ENCODE results near the gene BMAL2.

DNA sequence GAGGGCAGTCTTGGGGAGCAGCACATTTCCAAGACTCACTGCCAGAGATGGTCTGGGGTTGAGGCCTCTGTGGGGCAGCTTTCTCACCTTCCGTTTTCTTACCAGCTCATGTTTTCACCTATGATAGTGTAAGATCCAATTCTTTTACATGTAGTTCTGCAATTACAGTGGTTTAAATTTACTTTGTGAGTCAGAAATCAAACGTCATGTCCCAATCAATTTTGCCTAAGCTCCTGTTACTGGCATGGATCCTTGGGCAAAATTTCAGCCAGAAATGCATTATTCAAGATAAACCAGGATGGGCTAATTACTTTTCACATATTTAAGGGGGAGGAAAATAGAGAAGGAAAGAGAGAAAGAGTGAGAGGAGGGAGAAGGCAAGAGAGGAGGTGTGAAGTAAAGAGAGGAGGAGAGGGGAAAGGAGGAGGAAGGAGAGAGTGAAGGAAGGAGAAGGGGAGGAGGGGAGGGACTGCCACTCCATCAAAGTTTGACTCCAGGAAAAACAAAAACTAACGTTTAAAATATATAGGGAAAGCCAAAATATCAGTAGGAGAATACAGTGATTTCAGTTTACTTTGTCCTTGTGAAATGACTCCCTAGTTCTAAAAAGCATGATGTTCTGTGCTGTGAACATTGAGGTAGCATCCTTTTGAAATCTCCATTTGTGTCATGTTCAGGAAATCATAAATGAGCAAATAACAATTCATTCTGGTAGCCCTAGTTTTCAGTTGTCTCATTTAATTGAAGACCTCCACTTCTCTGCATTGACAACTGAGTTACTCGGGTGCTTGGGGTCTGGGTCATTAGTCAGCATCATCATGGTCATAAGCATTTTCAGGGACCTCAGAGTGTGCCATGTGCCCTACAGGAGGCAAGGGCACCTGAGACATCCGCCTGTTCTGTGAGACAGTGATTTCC, 3.0 kb downstream of the BMAL2 start:
- TF ChIP-seq ESRRA (CRISPR knock-in tag; IDR thresholded peaks at IDR 0.05; ENCODE audit: borderline replicate concordance) (no peak), NFATC4 (CRISPR knock-in tag; IDR thresholded peaks at IDR 0.05) (no peak), TCF7 (CRISPR knock-in tag; IDR thresholded peaks at IDR 0.05; ENCODE audit: low read depth) (no peak)
- TF ChIP-seq, protein P1, sequence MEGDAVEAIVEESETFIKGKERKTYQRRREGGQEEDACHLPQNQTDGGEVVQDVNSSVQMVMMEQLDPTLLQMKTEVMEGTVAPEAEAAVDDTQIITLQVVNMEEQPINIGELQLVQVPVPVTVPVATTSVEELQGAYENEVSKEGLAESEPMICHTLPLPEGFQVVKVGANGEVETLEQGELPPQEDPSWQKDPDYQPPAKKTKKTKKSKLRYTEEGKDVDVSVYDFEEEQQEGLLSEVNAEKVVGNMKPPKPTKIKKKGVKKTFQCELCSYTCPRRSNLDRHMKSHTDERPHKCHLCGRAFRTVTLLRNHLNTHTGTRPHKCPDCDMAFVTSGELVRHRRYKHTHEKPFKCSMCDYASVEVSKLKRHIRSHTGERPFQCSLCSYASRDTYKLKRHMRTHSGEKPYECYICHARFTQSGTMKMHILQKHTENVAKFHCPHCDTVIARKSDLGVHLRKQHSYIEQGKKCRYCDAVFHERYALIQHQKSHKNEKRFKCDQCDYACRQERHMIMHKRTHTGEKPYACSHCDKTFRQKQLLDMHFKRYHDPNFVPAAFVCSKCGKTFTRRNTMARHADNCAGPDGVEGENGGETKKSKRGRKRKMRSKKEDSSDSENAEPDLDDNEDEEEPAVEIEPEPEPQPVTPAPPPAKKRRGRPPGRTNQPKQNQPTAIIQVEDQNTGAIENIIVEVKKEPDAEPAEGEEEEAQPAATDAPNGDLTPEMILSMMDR (IDR thresholded peaks at IDR 0.05) = no peak
- TF ChIP-seq, protein P2, sequence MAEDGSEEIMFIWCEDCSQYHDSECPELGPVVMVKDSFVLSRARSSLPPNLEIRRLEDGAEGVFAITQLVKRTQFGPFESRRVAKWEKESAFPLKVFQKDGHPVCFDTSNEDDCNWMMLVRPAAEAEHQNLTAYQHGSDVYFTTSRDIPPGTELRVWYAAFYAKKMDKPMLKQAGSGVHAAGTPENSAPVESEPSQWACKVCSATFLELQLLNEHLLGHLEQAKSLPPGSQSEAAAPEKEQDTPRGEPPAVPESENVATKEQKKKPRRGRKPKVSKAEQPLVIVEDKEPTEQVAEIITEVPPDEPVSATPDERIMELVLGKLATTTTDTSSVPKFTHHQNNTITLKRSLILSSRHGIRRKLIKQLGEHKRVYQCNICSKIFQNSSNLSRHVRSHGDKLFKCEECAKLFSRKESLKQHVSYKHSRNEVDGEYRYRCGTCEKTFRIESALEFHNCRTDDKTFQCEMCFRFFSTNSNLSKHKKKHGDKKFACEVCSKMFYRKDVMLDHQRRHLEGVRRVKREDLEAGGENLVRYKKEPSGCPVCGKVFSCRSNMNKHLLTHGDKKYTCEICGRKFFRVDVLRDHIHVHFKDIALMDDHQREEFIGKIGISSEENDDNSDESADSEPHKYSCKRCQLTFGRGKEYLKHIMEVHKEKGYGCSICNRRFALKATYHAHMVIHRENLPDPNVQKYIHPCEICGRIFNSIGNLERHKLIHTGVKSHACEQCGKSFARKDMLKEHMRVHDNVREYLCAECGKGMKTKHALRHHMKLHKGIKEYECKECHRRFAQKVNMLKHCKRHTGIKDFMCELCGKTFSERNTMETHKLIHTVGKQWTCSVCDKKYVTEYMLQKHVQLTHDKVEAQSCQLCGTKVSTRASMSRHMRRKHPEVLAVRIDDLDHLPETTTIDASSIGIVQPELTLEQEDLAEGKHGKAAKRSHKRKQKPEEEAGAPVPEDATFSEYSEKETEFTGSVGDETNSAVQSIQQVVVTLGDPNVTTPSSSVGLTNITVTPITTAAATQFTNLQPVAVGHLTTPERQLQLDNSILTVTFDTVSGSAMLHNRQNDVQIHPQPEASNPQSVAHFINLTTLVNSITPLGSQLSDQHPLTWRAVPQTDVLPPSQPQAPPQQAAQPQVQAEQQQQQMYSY (CRISPR knock-in tag; IDR thresholded peaks at IDR 0.05) = no peak
- TF ChIP-seq, protein P3, sequence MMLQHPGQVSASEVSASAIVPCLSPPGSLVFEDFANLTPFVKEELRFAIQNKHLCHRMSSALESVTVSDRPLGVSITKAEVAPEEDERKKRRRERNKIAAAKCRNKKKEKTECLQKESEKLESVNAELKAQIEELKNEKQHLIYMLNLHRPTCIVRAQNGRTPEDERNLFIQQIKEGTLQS (CRISPR knock-in tag; conservative IDR thresholded peaks at IDR 0.05) = no peak

Measured in WTC11 (cell line).